ENCODE data around the gene AGXT2.
"Not testable (repeated sequence)": the region's sequence is repeated elsewhere in the genome, so short reads cannot be mapped to it uniquely, and the experiment has no call there.

AGXT2 gene

GRCh38 chr5:35038891-35039290, 8.9 kb downstream of the AGXT2 start:
- no peak for TF ChIP-seq CTCF (IDR thresholded peaks at IDR 0.05; ENCODE audit: insufficient read depth, low read length, missing control alignments)
- POLR2A ChIA-PET = no interaction called here

GRCh38 chr5:35036536-35036935, 11.2 kb downstream of the AGXT2 start:
- H3K4me3 ChIP-seq (ENCODE audit: low read depth, low read length) = no peak overlapping the region
- CTCF ChIA-PET = no interaction called here
- TF ChIP-seq CTCF (IDR thresholded peaks at IDR 0.05; ENCODE audit: insufficient read depth, low read length, missing control alignments) = no peak
- POLR2A ChIA-PET = no interaction called here
- no peak for DNase-seq (ENCODE audit: low read depth, low spot score)

More at GRCh38 chr5:35038891-35039290, 8.9 kb downstream of the AGXT2 start:
- H3K4me3 ChIP-seq (ENCODE audit: low read depth, low read length) = no peak overlapping the region
- CTCF ChIA-PET = no interaction called here
- no peak for DNase-seq (ENCODE audit: low read depth, low spot score)

- POLR2A ChIA-PET; H3K4me3 ChIP-seq (ENCODE audit: low read depth, low read length); DNase-seq (ENCODE audit: low read depth, low spot score): not testable (repeated sequence)
- CTCF ChIA-PET = interaction anchor here (1.9 kb wide), 1 partner anchor 32 kb away, joined by 5 read pairs; no protein-coding TSS in a partner anchor
Observed at GRCh38 chr5:35035929-35036328, 11.8 kb downstream of the AGXT2 start.

- POLR2A ChIA-PET = no interaction called here
- TF ChIP-seq CTCF (IDR thresholded peaks at IDR 0.05; ENCODE audit: insufficient read depth, low read length, missing control alignments) = no peak
- no peak overlapping the region for H3K4me3 ChIP-seq (ENCODE audit: low read depth, low read length)
- no peak for DNase-seq (ENCODE audit: low read depth, low spot score)
- CTCF ChIA-PET = interaction anchor here (1.4 to 1.9 kb wide), 2 partner anchors 8 to 32 kb away, joined by 3 to 5 read pairs; no protein-coding TSS in a partner anchor
Observed at GRCh38 chr5:35035271-35035670, 12.5 kb downstream of the AGXT2 start.

- no peak for TF ChIP-seq CTCF (IDR thresholded peaks at IDR 0.05; ENCODE audit: insufficient read depth, low read length, missing control alignments)
- ChIA-PET CTCF (no interaction called here), POLR2A (no interaction called here)
- no peak overlapping the region for H3K4me3 ChIP-seq (ENCODE audit: low read depth, low read length)
- DNase-seq (ENCODE audit: low read depth, low spot score) = no peak
Observed at GRCh38 chr5:35032356-35032755, 15.4 kb downstream of the AGXT2 start.

GRCh38 chr5:35031276-35031675, 16.5 kb downstream of the AGXT2 start:
- POLR2A ChIA-PET = no interaction called here
- no peak for DNase-seq (ENCODE audit: low read depth, low spot score)
- no peak for TF ChIP-seq CTCF (IDR thresholded peaks at IDR 0.05; ENCODE audit: insufficient read depth, low read length, missing control alignments)
- CTCF ChIA-PET = interaction anchor here (1.0 to 1.4 kb wide), 2 partner anchors 16 to 54 kb away, joined by 3 to 5 read pairs; no protein-coding TSS in a partner anchor
- H3K4me3 ChIP-seq (ENCODE audit: low read depth, low read length) = no peak overlapping the region

- TF ChIP-seq CTCF (IDR thresholded peaks at IDR 0.05; ENCODE audit: insufficient read depth, low read length, missing control alignments) = no peak
- ChIA-PET CTCF (interaction anchor here (1.0 to 1.4 kb wide), 2 partner anchors 15 to 54 kb away, joined by 3 to 5 read pairs; no protein-coding TSS in a partner anchor), POLR2A (no interaction called here)
- no peak for DNase-seq (ENCODE audit: low read depth, low spot score)
- no peak overlapping the region for H3K4me3 ChIP-seq (ENCODE audit: low read depth, low read length)
Observed at GRCh38 chr5:35030426-35031100, 17.2 kb downstream of the AGXT2 start.

Data from AG04449 (cell line).